GM12878 (cell line): ENCODE data around the gene IFNG-AS1. TPM values are rescaled to one million over a fixed set of nuclear protein-coding genes. Genes with fewer than 3 reads are reported as not detected.

Experiments
- ATAC-seq: fragments of 200-7000 bp; cut with Tn5 transposase; 3 replicates; pipeline ENCODE4 v1.9.1; 2020; ENCODE audit warnings: mild to moderate bottlenecking, moderate library complexity
- BruUV-seq: library from RNA; stranded (reverse); fragments of 400-500 nt; replicated peaks from 2 replicates; lab custom pipeline; 2021; lab: Mats Ljungman, UMichigan
- CTCF ChIA-PET: fragments of 300-600 bp; sonication (Branson Sonifier 250); formaldehyde crosslinking; extraction: SDS; loops from one replicate; lab custom pipeline; 2021; ENCODE audit warnings: inconsistent platforms; lab: Yijun Ruan, JAX
- POLR2A ChIA-PET: fragments of 350-600 bp; formaldehyde crosslinking; extraction: SDS; loops from one replicate; lab custom pipeline; 2021; ENCODE audit warnings: inconsistent platforms; lab: Charles Lee
- RAD21 ChIA-PET: fragments of 300-600 bp; sonication (Branson Sonifier 250); formaldehyde crosslinking; loops from one replicate; lab custom pipeline; 2023; ENCODE audit warnings: antibody characterized with exemption; ENCODE audit not compliant: unreplicated experiment; lab: Charles Lee
- SMC1A ChIA-PET: fragments of 300-600 bp; sonication (Branson Sonifier 250); formaldehyde crosslinking; loops from one replicate; lab custom pipeline; 2023; ENCODE audit not compliant: unreplicated experiment, uncharacterized antibody; lab: Charles Lee
- DNase-seq: peaks from one replicate; pipeline ENCODE4 v3.0.0-alpha.2; 2011; ENCODE audit warnings: low read depth, low spot score
- FAIRE-seq: peaks from 3 replicates; lab custom pipeline; 2011; peaks lifted over from hg19 to GRCh38; lab: Jason Lieb, UNC
- H2AFZ ChIP-seq: 2 replicates; pipeline ENCODE4 v1.6.0; 2011; ENCODE audit warnings: low read depth, low read length, control low read depth; ENCODE audit not compliant: control insufficient read depth
- H3K27ac ChIP-seq: 2 replicates; pipeline ENCODE4 v1.5.1; 2011; ENCODE audit warnings: control low read depth; ENCODE audit not compliant: control insufficient read depth, insufficient read depth
- H3K27me3 ChIP-seq, 2 experiments: replicated peaks in 1 of 2; 2 replicates each; pipeline versions ENCODE4 v1.6.0 to v1.6.1; 2011; ENCODE audit warnings: low read length in 1 of 2; ENCODE audit not compliant: control insufficient read depth in 2 of 2, insufficient read depth in 2 of 2
- H3K36me3 ChIP-seq, 2 experiments: 2 replicates each; pipeline ENCODE4 v1.5.1; 2011; ENCODE audit warnings: low read length in 1 of 2; ENCODE audit not compliant: control insufficient read depth in 2 of 2, insufficient read depth in 2 of 2
- H3K4me1 ChIP-seq: 2 replicates; pipeline ENCODE4 v1.6.1; 2011; ENCODE audit warnings: mild to moderate bottlenecking, low read length, moderate library complexity, mixed read lengths; ENCODE audit not compliant: control insufficient read depth, insufficient read depth
- H3K4me2 ChIP-seq: 2 replicates; pipeline ENCODE4 v1.6.0; 2011; ENCODE audit warnings: control low read depth; ENCODE audit not compliant: control insufficient read depth, insufficient read depth
- H3K4me3 ChIP-seq: fragments of 200-600 bp; sonication (generic); 2 replicates; pipeline ENCODE4 v1.5.1; 2016
- H3K79me2 ChIP-seq: 2 replicates; pipeline ENCODE4 v1.6.0; 2011; ENCODE audit warnings: low read length; ENCODE audit not compliant: control insufficient read depth, insufficient read depth
- H3K9ac ChIP-seq: 2 replicates; pipeline ENCODE4 v1.8.0; 2011; ENCODE audit warnings: low read length, control low read depth, mixed read lengths; ENCODE audit not compliant: control insufficient read depth, insufficient read depth
- H3K9me3 ChIP-seq: replicated peaks from 3 replicates; pipeline ENCODE4 v1.5.1; 2011; ENCODE audit warnings: mild to moderate bottlenecking, low read length; ENCODE audit not compliant: control insufficient read depth, insufficient read depth
- H4K20me1 ChIP-seq: 2 replicates; pipeline ENCODE4 v1.6.0; 2011; ENCODE audit not compliant: control insufficient read depth, insufficient read depth
- ESRRA ChIP-seq: IDR thresholded peaks from 2 replicates; pipeline ENCODE4 v1.6.1; 2012; ENCODE audit warnings: mild to moderate bottlenecking, low read length, improper control_type of control experiment
- FOS ChIP-seq: IDR thresholded peaks from 3 replicates; pipeline ENCODE4 v1.6.1; 2011; ENCODE audit warnings: borderline replicate concordance; ENCODE audit not compliant: insufficient read length; ENCODE audit errors: extremely low read depth
- HDAC6 ChIP-seq: fragments of 200-600 bp; sonication (generic); IDR thresholded peaks from one replicate; pipeline ENCODE4 v1.8.0; 2017; ENCODE audit warnings: antibody characterized with exemption; ENCODE audit not compliant: unreplicated experiment
- RUNX3 ChIP-seq: IDR thresholded peaks from 2 replicates; pipeline ENCODE4 v1.6.1; 2012; ENCODE audit warnings: low read length, inconsistent platforms
- SUZ12 ChIP-seq: fragments of 200-600 bp; sonication (generic); IDR thresholded peaks from one replicate; pipeline ENCODE4 v1.6.1; 2018; ENCODE audit warnings: antibody characterized with exemption, mild to moderate bottlenecking; ENCODE audit not compliant: unreplicated experiment
- TCF12 ChIP-seq: IDR thresholded peaks from 2 replicates; pipeline ENCODE4 v1.6.1; 2011; ENCODE audit warnings: low read depth, mild to moderate bottlenecking, low read length
- WGBS: methylation state at CpG from one replicate; pipeline ENCODE4 v1.1.6; 2016; ENCODE audit warnings: low lambda C conversion rate; ENCODE audit not compliant: insufficient replicate concordance, insufficient coverage; ENCODE audit errors: missing lambda C conversion rate; 5-methylcytosine and 5-hydroxymethylcytosine counted together
- in situ Hi-C: fragments of 300-500 bp; cut with MboI; formaldehyde crosslinking; loops from 9 replicates; pipeline ENCODE4 v1.14.3; 2018; ENCODE audit warnings: mixed read lengths
- intact Hi-C: fragments of 100-400 bp; cut with micrococcal nuclease; formaldehyde crosslinking; loops from one replicate; pipeline ENCODE4 v1.14.2; 2022; ENCODE audit not compliant: unreplicated experiment
- polyA plus RNA-seq, 11 experiments: library from polyadenylated mRNA; depleted of rRNA in 4 of 11; unstranded in 6 of 11; stranded (reverse) in 5 of 11; fragments of >200 nt; fragmentation: Nextera tagmentation in 4 of 11; fragmentation: Illumina TruSeq in 1 of 11; extraction: Ambion mirVana in 4 of 11; extraction: Trizol in 1 of 11; gene quantifications; 1 replicate in 1 of 11; 2 replicates in 10 of 11; pipeline versions ENCODE4 v1.2.1 to v1.2.3, GENCODE V29; 2011 to 2016; ENCODE audit warnings: inconsistent platforms in 2 of 11, missing spikeins in 2 of 11, low read depth in 1 of 11
- total RNA-seq, 4 experiments: library from RNA; depleted of rRNA in 3 of 4; stranded (reverse); fragments of >200 nt in 3 of 4; fragmentation: Illumina TruSeq in 1 of 4; extraction: Trizol in 1 of 4; gene quantifications; 2 replicates each; pipeline versions ENCODE4 v1.2.1 to v1.2.3, GENCODE V29; 2013 to 2021
- TF ChIP-seq, protein P1 (sequence below): fragments of 450-650 bp; IDR thresholded peaks from 2 replicates; pipeline ENCODE4 v1.6.1; 2017; ENCODE audit warnings: mild to moderate bottlenecking, moderate library complexity
- TF ChIP-seq, protein P2 (sequence below): IDR thresholded peaks from 2 replicates; pipeline ENCODE4 v1.6.1; 2012; ENCODE audit warnings: low read length, inconsistent platforms

IFNG-AS1 gene
- total and polyA plus RNA-seq, 10 of the 15 experiments (the other 5 are each of a cell fraction or from before 2014, with no cell fraction given): 0.40 to 1.9 (median 1.3) TPM

DNA sequence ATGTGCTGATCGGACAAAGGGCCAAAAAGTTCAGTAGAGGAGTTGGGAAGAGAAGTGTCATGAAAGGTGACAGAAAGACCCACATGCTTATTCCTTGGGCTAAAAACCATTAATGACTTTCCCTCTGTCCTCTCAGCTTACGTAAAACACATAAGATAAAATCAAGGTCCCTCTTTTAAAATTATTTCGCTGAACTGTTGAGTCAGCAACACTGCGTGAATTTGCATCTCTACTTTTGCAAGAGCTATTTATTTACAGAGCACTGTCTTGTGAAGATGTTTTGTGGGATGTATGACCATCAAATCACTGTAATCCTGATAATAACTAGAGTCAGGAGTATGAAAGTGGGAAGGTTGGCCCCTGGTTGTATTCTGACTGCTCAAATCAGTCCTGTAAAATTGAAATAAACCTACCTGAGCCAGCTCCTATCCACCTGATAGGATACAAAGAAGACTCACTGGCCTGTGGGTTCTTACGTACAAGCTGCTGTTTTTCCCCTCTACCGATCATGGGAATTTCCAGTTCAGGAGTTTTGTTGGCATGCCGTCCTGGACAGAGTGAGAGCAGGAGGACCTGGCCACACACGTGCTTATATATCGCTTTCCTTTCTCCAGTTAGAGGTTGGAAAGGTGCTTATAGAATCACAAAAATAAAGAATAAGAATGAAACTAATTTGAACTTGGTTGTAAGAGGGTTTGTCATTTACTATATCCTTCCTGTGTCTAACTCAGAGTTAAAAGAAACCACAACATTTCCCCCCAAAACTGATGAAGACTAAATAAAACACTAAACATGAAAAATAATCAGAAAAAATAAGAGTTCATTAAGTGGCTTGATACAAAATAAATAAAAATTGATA lies 42.9 kb downstream of the IFNG-AS1 start:
- RAD21 ChIA-PET: no interaction called here
- Histone ChIP-seq H3K27ac (no peak overlapping the region), H3K9me3 (no peaks in the 10 kb centered on the region; the same call in 2 of the 3 replicates), H3K4me1 (no peaks in the 10 kb centered on the region; the same call in 1 of the 2 replicates), H3K36me3 (no peaks in the 10 kb centered on the region), H2AFZ (no peak overlapping the region; the same call in 1 of the 2 replicates), H3K27me3 (no peaks in the 10 kb centered on the region)
- WGBS: 50% methylated on average over 9 of the region's 9 CpGs
- POLR2A ChIA-PET: interaction anchor here (0.9 kb wide), 1 partner anchor 43 kb away, joined by 4 read pairs; the partner anchor contains the start of gene IFNG-AS1
- intact Hi-C loops: no loop called here
- no peak for ATAC-seq
- TF ChIP-seq TCF12 (no peak), ESRRA (no peak), SUZ12 (no peak), FOS (no peak), RUNX3 (0 out of 2 replicates have a peak, but pooled peaks have one; percentile 13), HDAC6 (no peak)
- TF ChIP-seq, protein P1, sequence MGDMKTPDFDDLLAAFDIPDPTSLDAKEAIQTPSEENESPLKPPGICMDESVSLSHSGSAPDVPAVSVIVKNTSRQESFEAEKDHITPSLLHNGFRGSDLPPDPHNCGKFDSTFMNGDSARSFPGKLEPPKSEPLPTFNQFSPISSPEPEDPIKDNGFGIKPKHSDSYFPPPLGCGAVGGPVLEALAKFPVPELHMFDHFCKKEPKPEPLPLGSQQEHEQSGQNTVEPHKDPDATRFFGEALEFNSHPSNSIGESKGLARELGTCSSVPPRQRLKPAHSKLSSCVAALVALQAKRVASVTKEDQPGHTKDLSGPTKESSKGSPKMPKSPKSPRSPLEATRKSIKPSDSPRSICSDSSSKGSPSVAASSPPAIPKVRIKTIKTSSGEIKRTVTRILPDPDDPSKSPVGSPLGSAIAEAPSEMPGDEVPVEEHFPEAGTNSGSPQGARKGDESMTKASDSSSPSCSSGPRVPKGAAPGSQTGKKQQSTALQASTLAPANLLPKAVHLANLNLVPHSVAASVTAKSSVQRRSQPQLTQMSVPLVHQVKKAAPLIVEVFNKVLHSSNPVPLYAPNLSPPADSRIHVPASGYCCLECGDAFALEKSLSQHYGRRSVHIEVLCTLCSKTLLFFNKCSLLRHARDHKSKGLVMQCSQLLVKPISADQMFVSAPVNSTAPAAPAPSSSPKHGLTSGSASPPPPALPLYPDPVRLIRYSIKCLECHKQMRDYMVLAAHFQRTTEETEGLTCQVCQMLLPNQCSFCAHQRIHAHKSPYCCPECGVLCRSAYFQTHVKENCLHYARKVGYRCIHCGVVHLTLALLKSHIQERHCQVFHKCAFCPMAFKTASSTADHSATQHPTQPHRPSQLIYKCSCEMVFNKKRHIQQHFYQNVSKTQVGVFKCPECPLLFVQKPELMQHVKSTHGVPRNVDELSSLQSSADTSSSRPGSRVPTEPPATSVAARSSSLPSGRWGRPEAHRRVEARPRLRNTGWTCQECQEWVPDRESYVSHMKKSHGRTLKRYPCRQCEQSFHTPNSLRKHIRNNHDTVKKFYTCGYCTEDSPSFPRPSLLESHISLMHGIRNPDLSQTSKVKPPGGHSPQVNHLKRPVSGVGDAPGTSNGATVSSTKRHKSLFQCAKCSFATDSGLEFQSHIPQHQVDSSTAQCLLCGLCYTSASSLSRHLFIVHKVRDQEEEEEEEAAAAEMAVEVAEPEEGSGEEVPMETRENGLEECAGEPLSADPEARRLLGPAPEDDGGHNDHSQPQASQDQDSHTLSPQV: no peak
- TF ChIP-seq, protein P2, sequence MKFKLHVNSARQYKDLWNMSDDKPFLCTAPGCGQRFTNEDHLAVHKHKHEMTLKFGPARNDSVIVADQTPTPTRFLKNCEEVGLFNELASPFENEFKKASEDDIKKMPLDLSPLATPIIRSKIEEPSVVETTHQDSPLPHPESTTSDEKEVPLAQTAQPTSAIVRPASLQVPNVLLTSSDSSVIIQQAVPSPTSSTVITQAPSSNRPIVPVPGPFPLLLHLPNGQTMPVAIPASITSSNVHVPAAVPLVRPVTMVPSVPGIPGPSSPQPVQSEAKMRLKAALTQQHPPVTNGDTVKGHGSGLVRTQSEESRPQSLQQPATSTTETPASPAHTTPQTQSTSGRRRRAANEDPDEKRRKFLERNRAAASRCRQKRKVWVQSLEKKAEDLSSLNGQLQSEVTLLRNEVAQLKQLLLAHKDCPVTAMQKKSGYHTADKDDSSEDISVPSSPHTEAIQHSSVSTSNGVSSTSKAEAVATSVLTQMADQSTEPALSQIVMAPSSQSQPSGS: no peak
- TF ChIP-seq, all 136 proteins: peak for 1
- ChIA-PET CTCF (interaction anchor here (1.3 kb wide), 1 partner anchor 8 kb away, joined by 11 read pairs; no protein-coding TSS in a partner anchor), SMC1A (interaction anchor here (0.8 to 1.2 kb wide), 6 partner anchors 9 to 126 kb away, joined by 3 to 5 read pairs (median 3); partner anchors contain the start of gene IFNG-AS1)
- FAIRE-seq (no peak), DNase-seq (no peak)
- Histone ChIP-seq H3K9ac (no peak overlapping the region), H3K4me2 (peak overlapping the region; percentile 42), H4K20me1 (no peaks in the 10 kb centered on the region; the same call in 1 of the 2 replicates), H3K4me3 (no peak overlapping the region), H3K79me2 (no peaks in the 10 kb centered on the region)
- no TSS peak for BruUV-seq
- in situ Hi-C loops: no loop called here
